Activated CD8-positive, alpha-beta memory T cell treated with anti-CD3 and anti-CD28 coated beads, Interleukin-2, amount 50 U/mL, for 24 hours (primary cell): Measurements from ENCODE around the gene CRYBG1.
"Not testable (repeated sequence)": the region's sequence is repeated elsewhere in the genome, so short reads cannot be mapped to it uniquely, and the experiment has no call there.

Experiments
- DNase-seq: peaks from one replicate; pipeline ENCODE4 v3.0.0-alpha.2; 2020; ENCODE audit errors: extremely low read depth

Gene CRYBG1

GRCh38 chr6:106509420-106510089 lies 149.0 kb downstream of the CRYBG1 start:
- no peak for DNase-seq

GRCh38 chr6:106510090-106510970 lies 149.8 kb downstream of the CRYBG1 start:
- no peak for DNase-seq

- DNase-seq = no peak
Observed at GRCh38 chr6:106511288-106512047, 151.0 kb downstream of the CRYBG1 start.

GRCh38 chr6:106512048-106512967 lies 151.8 kb downstream of the CRYBG1 start:
- DNase-seq = no peak

- DNase-seq = no peak
Observed at GRCh38 chr6:106512968-106513574, 152.6 kb downstream of the CRYBG1 start.

- DNase-seq = no peak
Observed at GRCh38 chr6:106513808-106514582, 153.5 kb downstream of the CRYBG1 start.

- DNase-seq = no peak
Observed at GRCh38 chr6:106514583-106514885, 154.0 kb downstream of the CRYBG1 start.

- not testable (repeated sequence) for DNase-seq
Observed at GRCh38 chr6:106515582-106515981, 155.1 kb downstream of the CRYBG1 start.

GRCh38 chr6:106516616-106517015 lies 156.1 kb downstream of the CRYBG1 start:
- no peak for DNase-seq

GRCh38 chr6:106517706-106518105 lies 157.2 kb downstream of the CRYBG1 start:
- DNase-seq = no peak

GRCh38 chr6:106518748-106519147 lies 158.2 kb downstream of the CRYBG1 start:
- DNase-seq = no peak

GRCh38 chr6:106519460-106520394 lies 159.2 kb downstream of the CRYBG1 start:
- peak; percentile 70 for DNase-seq

- peak; percentile 70 for DNase-seq
Observed at GRCh38 chr6:106520711-106521401, 160.3 kb downstream of the CRYBG1 start.

- DNase-seq = no peak
Observed at GRCh38 chr6:106522562-106523250, 162.2 kb downstream of the CRYBG1 start.

GRCh38 chr6:106525107-106525881 lies 164.8 kb downstream of the CRYBG1 start:
- no peak for DNase-seq

GRCh38 chr6:106525882-106526275 lies 165.4 kb downstream of the CRYBG1 start:
- DNase-seq = no peak

GRCh38 chr6:106527117-106527516 lies 166.6 kb downstream of the CRYBG1 start:
- no peak for DNase-seq
